Heart left ventricle (tissue), 16 donors: Measurements from ENCODE around the gene BRD1. TPM values are rescaled to one million over a fixed set of nuclear protein-coding genes. Genes with fewer than 3 reads are reported as not detected.

Experiments
- ATAC-seq, 4 donors: fragments of 200-7000 bp; cut with Tn5 transposase; one replicate each; pipeline ENCODE4 v1.9.1; 2020 to 2022; ENCODE audit warnings: moderate library complexity in 4 of 4, mild to moderate bottlenecking in 3 of 4, moderate number of reproducible peaks in 1 of 4
- DNase-seq, 5 donors: peaks; one replicate each; pipeline ENCODE4 v3.0.0-alpha.2; 2020
- H3K27ac ChIP-seq, 12 donors: fragments of 200-600 bp; sonication (generic) in 4 of 12; one replicate each; pipeline versions ENCODE4 v1.5.0 to v1.8.0; 2016 to 2022; ENCODE audit warnings: mild to moderate bottlenecking in 2 of 12
- H3K27me3 ChIP-seq, 9 donors: fragments of 200-600 bp; sonication (generic) in 2 of 9; one replicate each; pipeline versions ENCODE4 v1.5.1 to v1.8.0; 2016 to 2022; ENCODE audit warnings: mild to moderate bottlenecking in 3 of 9
- H3K36me3 ChIP-seq, 9 donors: fragments of 200-600 bp; sonication (generic) in 2 of 9; one replicate each; pipeline versions ENCODE4 v1.5.0 to v1.8.0; 2018 to 2022; ENCODE audit warnings: mild to moderate bottlenecking in 2 of 9
- H3K4me1 ChIP-seq, 12 donors: fragments of 200-600 bp; sonication (generic) in 4 of 12; one replicate each; pipeline versions ENCODE4 v1.5.0 to v1.8.0; 2016 to 2022; ENCODE audit warnings: mild to moderate bottlenecking in 3 of 12
- H3K4me3 ChIP-seq, 12 donors: fragments of 200-600 bp; sonication (generic) in 4 of 12; one replicate each; pipeline versions ENCODE4 v1.5.0 to v1.8.0; 2017 to 2022; ENCODE audit warnings: mild to moderate bottlenecking in 9 of 12, moderate library complexity in 4 of 12
- H3K9me3 ChIP-seq, 12 donors: fragments of 200-600 bp; sonication (generic) in 4 of 12; one replicate each; pipeline versions ENCODE4 v1.5.0 to v1.8.0; 2016 to 2022; ENCODE audit warnings: mild to moderate bottlenecking in 1 of 12
- POLR2A ChIP-seq, 2 donors: fragments of 450-650 bp; IDR thresholded peaks; one replicate each; pipeline ENCODE4 v1.6.1; 2017; ENCODE audit warnings: antibody characterized with exemption in 2 of 2, mild to moderate bottlenecking in 2 of 2, moderate library complexity in 2 of 2
- WGBS, 4 donors: extraction: QIAGEN DNeasy Blood & Tissue Kit in 2 of 4; methylation state at CpG; one replicate each; pipeline versions ENCODE4 v1.1.5 to v1.1.7; 2013 to 2018; 5-methylcytosine and 5-hydroxymethylcytosine counted together
- intact Hi-C, 10 donors: fragments of 100-400 bp; cut with DNase I; formaldehyde crosslinking; loops; one replicate each; pipeline versions ENCODE4 v1.11.1 to v1.14.2; 2022
- polyA plus RNA-seq, 2 donors: library from polyadenylated mRNA; stranded (reverse); fragments of 200-250 nt; gene quantifications; one replicate each; pipeline ENCODE4 v1.2.3, GENCODE V29; 2013
- total RNA-seq, 9 donors: library from RNA; depleted of rRNA in 2 of 9; stranded (reverse); fragments of >200 nt in 2 of 9; fragmentation: NEBNext Ultra II Directional in 3 of 9; extraction: Animal tissue kit (Norgen Biotek cat#: 25700) in 3 of 9; gene quantifications; one replicate each; pipeline versions ENCODE4 v1.1.0 to v1.2.4, GENCODE V29; 2016 to 2023
- TF ChIP-seq, protein P1 (sequence below), 12 donors: fragments of 200-600 bp; sonication (generic) in 4 of 12; IDR thresholded peaks; one replicate each; pipeline versions ENCODE4 v1.5.0 to v1.8.0; 2018 to 2022; ENCODE audit warnings: antibody characterized with exemption in 12 of 12, mild to moderate bottlenecking in 5 of 12
- donor health status: ischemic (EF 13 %, LVEDD 7.1; RV severe dilation, severe dysfunction).
- donor health status: healthy with polysubstance abuse.
- donor health status: DM: no; HTN: yes; CAD: no.
- donor health status: DM: no; HTN: no; CAD: no.
- donor health status: ischemic (EF 25% LVEDD 6.9; RV normal size, moderate dysfunction).
- donor health status: ischemic (EF 25% LVEDD 5.7; RV mildly dilated, moderate dysfunction).
- donor health status: healthy.
- donor health status: DM: yes; HTN: yes; CAD: no.
- donor health status: ischemic (EF 35%, LVEDD 5.7; RV mildly dilated, moderate dysfunction).
- donor health status: nonischemic (EF 11% LVEDD 7.7; RV severe dilation, severe dysfunction).
- donor health status: DM: yes; HTN: yes; CAD: no.
- donor health status: PGD.
- donor health status: ischemic (EF 29% LVEDD 5.4; RV normal size, mild dysfunction).
- donor health status: nonischemic (EF 23%, LVEDD 6.1; RV moderate dilation, normal function).

Gene BRD1
- total and polyA plus RNA-seq, 11 donors = 12.0 to 27.0 (median 17.2) TPM

DNA sequence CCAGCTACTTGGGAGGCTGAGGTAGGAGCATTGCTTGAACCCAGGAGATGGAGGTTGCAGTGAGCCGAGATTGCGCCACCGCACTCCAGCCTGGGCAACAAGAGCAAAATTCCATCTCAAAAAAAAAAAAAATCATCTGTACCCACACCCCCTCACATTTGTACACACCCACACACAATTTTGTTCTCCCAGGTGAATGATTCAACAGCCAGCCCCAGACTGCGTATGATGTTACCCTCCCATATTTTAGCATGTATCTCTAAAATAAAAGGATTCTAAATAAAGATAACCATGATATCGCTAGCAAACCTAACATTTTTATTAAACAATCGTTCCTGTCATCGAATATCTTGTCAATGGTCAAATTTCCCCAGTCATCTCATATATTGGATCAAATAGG is 65.8 kb downstream of the BRD1 start:
- H3K4me3 ChIP-seq = no peak overlapping the region
- H3K9me3 ChIP-seq = peaks cover 0 to 23% (median 10%) of the 10 kb centered on the region in 12 donors
- no peak overlapping the region for H3K27ac ChIP-seq
- ATAC-seq (no peak), DNase-seq (no peak)
- H3K4me1 ChIP-seq = peaks cover 0 to 11% (median 0%) of the 10 kb centered on the region in 12 donors
- H3K27me3 ChIP-seq = no peaks in the 10 kb centered on the region
- TF ChIP-seq, protein P1, sequence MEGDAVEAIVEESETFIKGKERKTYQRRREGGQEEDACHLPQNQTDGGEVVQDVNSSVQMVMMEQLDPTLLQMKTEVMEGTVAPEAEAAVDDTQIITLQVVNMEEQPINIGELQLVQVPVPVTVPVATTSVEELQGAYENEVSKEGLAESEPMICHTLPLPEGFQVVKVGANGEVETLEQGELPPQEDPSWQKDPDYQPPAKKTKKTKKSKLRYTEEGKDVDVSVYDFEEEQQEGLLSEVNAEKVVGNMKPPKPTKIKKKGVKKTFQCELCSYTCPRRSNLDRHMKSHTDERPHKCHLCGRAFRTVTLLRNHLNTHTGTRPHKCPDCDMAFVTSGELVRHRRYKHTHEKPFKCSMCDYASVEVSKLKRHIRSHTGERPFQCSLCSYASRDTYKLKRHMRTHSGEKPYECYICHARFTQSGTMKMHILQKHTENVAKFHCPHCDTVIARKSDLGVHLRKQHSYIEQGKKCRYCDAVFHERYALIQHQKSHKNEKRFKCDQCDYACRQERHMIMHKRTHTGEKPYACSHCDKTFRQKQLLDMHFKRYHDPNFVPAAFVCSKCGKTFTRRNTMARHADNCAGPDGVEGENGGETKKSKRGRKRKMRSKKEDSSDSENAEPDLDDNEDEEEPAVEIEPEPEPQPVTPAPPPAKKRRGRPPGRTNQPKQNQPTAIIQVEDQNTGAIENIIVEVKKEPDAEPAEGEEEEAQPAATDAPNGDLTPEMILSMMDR (IDR thresholded peaks at IDR 0.05) = no peak
- TF ChIP-seq POLR2A (IDR thresholded peaks at IDR 0.05) = no peak
- intact Hi-C loops = loop anchor here in 3 of 10 donors (10.0 kb wide), 2 partner anchors 163 to 273 kb away; no protein-coding TSS in a partner anchor
- no peaks in the 10 kb centered on the region for H3K36me3 ChIP-seq
- WGBS, 4 donors = 84 to 96% (median 91%) methylated on average over 7 of the region's 7 CpGs

DNA sequence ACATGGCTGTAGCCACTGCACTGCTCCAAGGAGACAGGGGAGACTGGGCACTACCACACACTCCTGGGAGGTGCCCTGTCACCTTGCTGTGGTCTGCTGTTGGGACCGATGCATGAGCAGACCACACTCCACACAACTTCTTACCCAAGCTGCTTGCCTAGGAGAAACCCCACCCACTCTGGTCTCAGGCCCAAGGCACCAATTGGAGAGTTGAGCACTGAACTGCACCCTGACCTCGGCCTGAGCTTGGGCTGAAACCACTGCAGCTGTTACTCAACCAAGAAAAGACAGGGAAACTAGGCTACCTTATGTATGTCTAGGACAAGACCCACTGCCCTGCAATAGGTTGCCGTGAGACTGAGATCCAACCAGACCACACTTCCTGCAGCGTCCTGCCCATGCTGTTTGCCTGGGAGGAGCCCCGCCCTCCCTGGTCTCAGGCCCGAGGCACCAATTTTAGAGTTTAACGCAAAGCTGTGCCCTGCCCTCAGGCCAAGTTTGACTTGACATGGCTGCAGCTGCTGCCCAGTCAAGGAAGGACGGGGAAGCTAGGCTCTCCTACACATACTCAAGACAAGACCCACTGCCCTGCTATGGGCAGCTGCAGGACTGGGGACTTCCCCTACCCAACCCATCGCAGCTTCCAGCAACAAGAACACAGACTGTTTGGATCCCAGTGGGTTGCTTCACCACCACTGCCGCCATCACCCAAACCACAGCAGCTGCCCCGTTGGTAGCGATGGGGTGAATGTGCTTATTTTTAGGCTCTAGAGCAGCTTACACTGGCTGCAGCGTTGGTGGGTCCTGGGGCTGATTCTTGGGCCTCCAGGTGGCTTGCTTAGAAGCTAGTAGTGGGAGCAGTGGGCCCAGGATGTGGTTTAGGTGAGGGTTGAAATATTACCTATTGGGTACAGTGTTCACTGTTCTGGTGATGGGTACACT is 66.8 kb downstream of the BRD1 start:
- intact Hi-C loops = loop anchor here in 3 of 10 donors (10.0 kb wide), 2 partner anchors 164 to 274 kb away; no protein-coding TSS in a partner anchor
- no peak for TF ChIP-seq POLR2A (IDR thresholded peaks at IDR 0.05)
- TF ChIP-seq, protein P1 (IDR thresholded peaks at IDR 0.05) = no peak
- ATAC-seq (peak in 1 of 4 donors; percentile 25), DNase-seq (no peak)
- Histone ChIP-seq H3K9me3 (peaks cover 0 to 14% (median under 1%) of the 10 kb centered on the region in 12 donors), H3K27ac (no peak overlapping the region), H3K27me3 (peaks cover 0 to 9% (median 0%) of the 10 kb centered on the region in 9 donors), H3K4me3 (no peak overlapping the region), H3K36me3 (no peaks in the 10 kb centered on the region), H3K4me1 (peaks cover 0 to 11% (median 0%) of the 10 kb centered on the region in 12 donors)
- 75 to 84% (median 77%) methylated on average over 11 to 13 of the region's 13 CpGs for WGBS, 4 donors

DNA sequence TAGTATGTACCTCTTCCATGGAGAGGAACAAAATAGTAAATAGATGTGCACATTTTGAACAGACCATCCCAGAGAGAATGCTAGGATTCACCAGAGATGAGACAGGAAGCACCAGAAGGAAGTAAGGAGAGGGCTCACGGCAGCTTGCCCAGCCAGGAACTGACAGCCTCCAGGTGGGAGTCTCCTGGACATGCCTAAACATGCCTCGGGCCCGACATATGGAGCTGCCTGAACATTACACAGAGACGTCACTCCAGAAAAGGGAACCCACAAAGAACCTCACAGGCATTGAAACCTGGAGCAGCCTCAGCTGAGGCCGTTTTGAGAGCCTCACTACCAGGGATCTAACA is 67.4 kb downstream of the BRD1 start:
- WGBS, 4 donors = 45 to 64% (median 55%) methylated on average over 3 to 5 of the region's 5 CpGs
- Histone ChIP-seq H3K27ac (no peak overlapping the region), H3K36me3 (no peaks in the 10 kb centered on the region), H3K9me3 (peaks cover 0 to 8% (median 0%) of the 10 kb centered on the region in 12 donors), H3K4me3 (no peak overlapping the region), H3K4me1 (peaks cover 0 to 11% (median 0%) of the 10 kb centered on the region in 12 donors), H3K27me3 (peaks cover 0 to 10% (median 0%) of the 10 kb centered on the region in 9 donors)
- TF ChIP-seq, protein P1 (IDR thresholded peaks at IDR 0.05) = no peak
- no peak for TF ChIP-seq POLR2A (IDR thresholded peaks at IDR 0.05)
- no peak for DNase-seq
- ATAC-seq = no peak
- intact Hi-C loops = loop anchor here in 3 of 10 donors (10.0 kb wide), 2 partner anchors 165 to 275 kb away; no protein-coding TSS in a partner anchor

DNA sequence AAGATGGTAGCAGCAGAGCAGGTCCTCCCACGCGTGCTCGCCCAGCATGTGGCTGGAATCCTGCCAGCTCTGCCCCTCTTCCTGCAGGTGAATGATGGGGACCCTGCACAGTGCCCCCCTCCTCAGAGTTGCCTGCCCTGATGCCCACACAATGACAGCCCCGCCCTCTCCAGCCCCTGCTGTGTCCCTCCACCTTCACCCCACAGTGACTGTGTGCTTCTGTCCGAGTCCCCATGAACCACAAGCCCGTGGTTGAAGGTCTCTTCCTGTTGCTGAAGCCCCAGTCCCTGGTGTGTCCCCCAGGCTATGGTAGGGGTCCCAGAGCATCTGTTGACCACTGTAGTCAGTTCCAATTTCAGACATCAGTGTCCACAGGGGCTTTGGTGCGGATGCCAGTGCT is 71.0 kb downstream of the BRD1 start:
- no peak for ATAC-seq
- no peak overlapping the region for H3K27ac ChIP-seq
- H3K9me3 ChIP-seq = peaks cover 0 to 8% (median 0%) of the 10 kb centered on the region in 12 donors
- intact Hi-C loops = no loop called here
- H3K4me3 ChIP-seq = no peak overlapping the region
- 77 to 93% (median 92%) methylated on average over 7 of the region's 7 CpGs for WGBS, 4 donors
- peaks cover 0 to 11% (median 0%) of the 10 kb centered on the region in 12 donors for H3K4me1 ChIP-seq
- peak in 1 of 5 donors; percentile 15 for DNase-seq
- no peaks in the 10 kb centered on the region for H3K36me3 ChIP-seq
- no peak for TF ChIP-seq POLR2A (IDR thresholded peaks at IDR 0.05)
- TF ChIP-seq, protein P1 (IDR thresholded peaks at IDR 0.05) = no peak
- H3K27me3 ChIP-seq = peaks cover 0 to 22% (median 0%) of the 10 kb centered on the region in 9 donors
